Body of pancreas (tissue), 4 donors: ENCODE results near the gene PRDM16.

Experiments used
- CTCF ChIP-seq, 7 experiments: fragments of 450-650 bp in 4 of 7; fragments of 200-600 bp in 3 of 7; sonication (generic) in 3 of 7; IDR thresholded peaks; one replicate each; pipeline ENCODE4 v1.5.1; 2016 to 2019; ENCODE audit warnings: antibody characterized with exemption in 7 of 7
- POLR2A ChIP-seq, 3 donors: fragments of 450-650 bp; IDR thresholded peaks; one replicate each; pipeline ENCODE4 v1.6.1; 2016; ENCODE audit warnings: antibody characterized with exemption in 3 of 3, mild to moderate bottlenecking in 2 of 3

- TF ChIP-seq CTCF (IDR thresholded peaks at IDR 0.05) (no peak), POLR2A (IDR thresholded peaks at IDR 0.05) (no peak)
These were observed 85.1 kb downstream of the PRDM16 start for GRCh38 chr1:3153902-3154795.
